GM13976 (cell line): Measurements from ENCODE around the gene PAK4.

Experiments used
- DNase-seq: peaks from one replicate; pipeline ENCODE4 v3.0.0; 2012; ENCODE audit warnings: low spot score
- in situ Hi-C: fragments of 300-500 bp; cut with MboI; formaldehyde crosslinking; loops from one replicate; pipeline ENCODE4 v1.12.0; 2022; ENCODE audit warnings: low sequenced_read_pairs, mixed read lengths, inconsistent platforms; ENCODE audit not compliant: unreplicated experiment
- TF ChIP-seq, protein P1 (sequence below): IDR thresholded peaks from 2 replicates; pipeline ENCODE4 v1.5.1; 2012; ENCODE audit warnings: borderline replicate concordance, mild to moderate bottlenecking; ENCODE audit not compliant: insufficient read depth; ENCODE audit errors: extremely low read depth, missing control alignments, control extremely low read depth

The PAK4 gene

DNA sequence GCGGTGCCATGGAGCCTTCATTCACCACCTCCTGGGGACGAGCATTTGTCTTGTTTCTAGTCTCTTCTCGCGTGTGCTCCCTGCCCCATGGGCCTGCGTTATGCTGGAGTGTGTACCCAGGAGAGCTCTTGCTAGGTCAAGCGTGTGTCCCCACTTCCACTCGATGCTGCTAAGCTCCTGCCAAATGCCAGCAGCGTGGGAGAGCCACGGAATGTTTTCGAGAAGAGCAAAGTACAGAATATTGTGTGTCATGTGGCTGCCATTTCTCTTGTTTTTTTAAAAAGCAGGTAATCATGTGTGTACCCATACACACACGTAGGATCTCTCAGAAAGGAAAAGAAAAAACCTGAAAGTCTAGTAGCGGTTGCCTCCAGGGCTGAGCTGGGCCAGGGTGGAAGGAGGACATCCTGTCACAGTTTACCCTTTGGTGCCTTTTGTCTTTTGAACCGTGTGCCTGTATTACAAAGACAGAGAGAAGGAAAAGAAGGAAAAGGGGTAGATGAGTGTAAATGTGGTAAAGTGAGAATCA lies 28.6 kb downstream of the PAK4 start:
- DNase-seq, result no peak
- TF ChIP-seq, protein P1, sequence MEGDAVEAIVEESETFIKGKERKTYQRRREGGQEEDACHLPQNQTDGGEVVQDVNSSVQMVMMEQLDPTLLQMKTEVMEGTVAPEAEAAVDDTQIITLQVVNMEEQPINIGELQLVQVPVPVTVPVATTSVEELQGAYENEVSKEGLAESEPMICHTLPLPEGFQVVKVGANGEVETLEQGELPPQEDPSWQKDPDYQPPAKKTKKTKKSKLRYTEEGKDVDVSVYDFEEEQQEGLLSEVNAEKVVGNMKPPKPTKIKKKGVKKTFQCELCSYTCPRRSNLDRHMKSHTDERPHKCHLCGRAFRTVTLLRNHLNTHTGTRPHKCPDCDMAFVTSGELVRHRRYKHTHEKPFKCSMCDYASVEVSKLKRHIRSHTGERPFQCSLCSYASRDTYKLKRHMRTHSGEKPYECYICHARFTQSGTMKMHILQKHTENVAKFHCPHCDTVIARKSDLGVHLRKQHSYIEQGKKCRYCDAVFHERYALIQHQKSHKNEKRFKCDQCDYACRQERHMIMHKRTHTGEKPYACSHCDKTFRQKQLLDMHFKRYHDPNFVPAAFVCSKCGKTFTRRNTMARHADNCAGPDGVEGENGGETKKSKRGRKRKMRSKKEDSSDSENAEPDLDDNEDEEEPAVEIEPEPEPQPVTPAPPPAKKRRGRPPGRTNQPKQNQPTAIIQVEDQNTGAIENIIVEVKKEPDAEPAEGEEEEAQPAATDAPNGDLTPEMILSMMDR, result no peak
- in situ Hi-C loops, result no loop called here

DNA sequence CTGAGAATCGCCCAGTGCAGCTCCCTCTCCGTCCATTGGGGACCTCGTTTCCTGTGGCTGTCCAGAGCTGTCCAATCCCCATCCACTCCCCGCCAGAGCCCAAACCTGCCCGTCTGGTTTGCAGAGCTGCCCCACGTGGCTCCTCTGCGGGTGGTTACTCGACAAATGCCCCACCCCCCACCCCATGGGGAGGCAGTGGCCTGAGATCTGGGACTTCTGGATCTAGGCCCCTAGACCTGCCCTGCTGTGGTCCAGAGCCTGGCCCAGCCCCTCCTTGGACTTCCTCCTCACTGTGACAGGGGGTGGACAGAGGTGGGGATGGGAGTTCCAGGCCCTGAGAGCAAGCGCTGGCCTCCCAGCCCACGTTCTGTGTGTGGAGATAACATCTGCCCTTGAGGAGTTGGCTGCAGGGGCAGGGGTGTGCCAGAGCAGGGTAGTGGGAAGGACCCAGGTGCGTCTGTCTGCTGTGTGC lies 29.1 kb downstream of the PAK4 start:
- TF ChIP-seq, protein P1, result no peak
- in situ Hi-C loops, result no loop called here
- no peak for DNase-seq

DNA sequence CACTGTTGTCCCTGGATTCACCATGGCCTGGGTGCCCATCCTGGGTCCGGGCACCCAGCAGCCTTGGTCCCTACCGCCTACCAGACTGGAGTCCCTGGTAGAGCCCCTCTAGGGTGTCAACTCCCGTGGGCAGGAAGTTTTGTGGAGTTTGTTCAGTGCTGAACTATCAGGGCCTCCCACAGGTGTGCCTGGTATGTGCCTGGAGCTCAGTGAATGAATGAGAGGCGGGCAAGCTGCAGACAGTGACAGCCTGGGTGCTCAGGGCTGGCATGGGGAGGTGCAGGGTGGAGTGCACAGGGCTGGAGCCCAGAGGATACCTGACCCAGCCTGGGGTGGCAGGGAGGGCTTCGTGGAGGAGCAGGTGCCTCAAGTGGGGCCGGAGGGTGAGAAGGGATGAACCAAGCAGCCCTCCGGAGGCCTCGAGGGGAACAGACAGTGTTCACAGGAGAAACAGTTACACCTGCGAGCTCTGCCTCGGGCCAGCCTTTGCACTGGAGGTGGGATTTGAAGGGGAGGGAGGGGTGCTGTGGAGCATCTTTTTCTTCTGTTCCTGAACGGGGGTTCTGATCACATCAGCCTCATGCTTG lies 29.6 kb downstream of the PAK4 start:
- no peak for DNase-seq
- TF ChIP-seq, protein P1, result no peak
- in situ Hi-C loops, result no loop called here

DNA sequence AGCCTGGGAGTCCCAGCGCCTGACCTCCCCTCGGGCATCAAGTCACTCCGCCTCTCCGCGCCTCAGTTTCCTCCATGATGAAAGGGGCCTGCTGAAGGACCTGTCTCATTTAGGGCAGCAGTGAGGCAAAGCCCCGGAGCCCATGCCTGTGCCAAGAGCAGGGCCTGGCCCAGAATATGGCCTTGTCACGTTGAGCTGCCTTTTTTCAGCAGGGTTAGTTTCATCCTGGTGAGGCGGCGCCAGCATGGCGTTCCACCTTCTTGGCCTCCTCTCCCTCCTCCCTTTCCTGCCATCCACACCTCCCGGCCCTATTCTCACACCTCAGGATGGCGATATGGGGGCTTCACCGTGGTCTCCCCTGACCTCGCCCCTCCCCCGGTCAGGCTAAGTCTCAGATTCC lies 30.2 kb downstream of the PAK4 start:
- in situ Hi-C loops, result no loop called here
- TF ChIP-seq, protein P1, result no peak
- no peak for DNase-seq

DNA sequence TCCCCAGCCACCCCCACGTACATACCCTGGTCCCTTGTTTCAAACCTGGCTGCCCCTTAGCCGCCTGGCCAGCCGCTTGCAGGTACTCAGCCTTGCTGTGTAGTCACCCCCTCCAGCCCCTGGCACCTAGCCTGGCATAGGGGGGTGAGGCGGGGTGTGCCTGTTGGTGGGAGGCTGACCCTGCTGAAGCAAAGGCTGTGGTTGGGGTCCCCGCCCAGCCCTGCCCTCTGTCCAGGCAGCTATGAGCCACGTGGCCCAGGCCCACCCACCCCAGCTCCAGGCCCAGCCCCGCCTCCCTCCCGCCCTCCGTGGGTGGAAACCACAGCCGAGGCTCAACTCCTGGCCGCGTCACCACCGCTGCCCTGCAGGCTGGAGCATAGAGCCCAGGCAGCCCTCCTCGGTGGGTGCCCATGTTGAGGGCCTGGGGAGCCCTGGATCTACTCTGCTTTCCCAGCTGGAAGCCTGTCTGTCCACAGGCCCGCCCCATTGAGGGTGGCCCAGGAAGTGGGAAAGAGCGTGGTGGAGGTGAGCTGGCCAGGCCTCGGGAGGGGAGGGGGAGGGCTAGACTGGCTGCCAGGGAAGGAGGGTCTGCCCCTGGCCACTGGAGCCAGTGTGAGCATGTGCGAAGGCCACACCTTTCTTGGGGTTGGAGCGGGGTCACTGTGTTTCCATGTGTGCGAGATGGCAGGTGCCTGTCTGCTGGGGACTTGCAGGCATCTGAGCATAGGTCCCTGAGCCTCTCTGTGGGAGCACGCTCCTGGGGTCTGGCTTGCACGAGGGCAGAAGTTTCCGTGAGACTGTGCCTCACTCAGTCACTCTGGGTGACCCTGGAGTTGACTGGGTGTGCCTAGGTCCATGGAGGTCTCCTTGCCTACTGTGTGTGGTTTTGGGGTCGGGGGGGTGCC lies 31.0 kb downstream of the PAK4 start:
- in situ Hi-C loops, result no loop called here
- no peak for DNase-seq
- TF ChIP-seq, protein P1, result no peak

DNA sequence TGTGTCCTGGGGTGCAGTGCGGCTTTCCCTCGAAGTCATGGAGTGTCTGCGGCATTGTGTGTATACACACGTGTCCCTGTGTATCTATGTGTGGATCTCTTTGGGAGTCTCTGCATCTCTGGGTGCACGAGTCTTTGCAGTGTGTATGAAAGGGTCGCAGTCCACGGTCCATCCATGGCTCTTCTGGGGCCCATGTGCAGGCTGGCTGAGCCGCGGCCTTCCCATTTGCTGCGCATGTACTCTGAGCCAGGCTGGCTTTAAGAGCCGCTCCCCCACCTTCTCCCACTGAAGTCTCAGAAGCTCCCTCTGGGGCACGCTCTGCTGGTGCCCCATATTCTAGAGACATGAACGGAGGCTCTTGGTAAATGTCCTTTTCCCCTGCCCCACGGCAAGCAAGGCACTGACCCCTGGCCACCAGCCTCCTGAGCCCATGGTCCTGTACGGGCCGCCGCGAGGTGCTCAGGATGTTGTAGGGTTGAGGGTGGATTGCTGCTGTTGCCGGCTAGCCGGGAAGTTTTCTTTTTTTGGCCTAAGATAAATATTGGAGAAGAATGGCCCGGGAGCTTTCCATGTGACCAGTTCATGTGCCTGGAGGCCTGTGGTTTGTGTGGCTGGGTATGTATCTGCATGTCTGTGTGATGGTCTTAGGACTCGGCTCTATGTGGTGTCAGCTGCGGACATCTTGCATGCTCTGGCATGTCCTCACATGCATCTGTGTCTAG lies 31.9 kb downstream of the PAK4 start:
- TF ChIP-seq, protein P1, result no peak
- in situ Hi-C loops, result no loop called here
- DNase-seq, result no peak
